Effector CD4-positive, alpha-beta T cell (primary cell): ENCODE data around the gene SORBS1.
"Not testable (repeated sequence)": the region's sequence is repeated elsewhere in the genome, so short reads cannot be mapped to it uniquely, and the experiment has no call there.

Experiments used
- DNase-seq: peaks from one replicate; pipeline ENCODE4 v3.0.0-alpha.2; 2020

The SORBS1 gene

GRCh38 chr10:95482501-95483233 lies 78.5 kb downstream of the SORBS1 start:
- DNase-seq: no peak

DNA sequence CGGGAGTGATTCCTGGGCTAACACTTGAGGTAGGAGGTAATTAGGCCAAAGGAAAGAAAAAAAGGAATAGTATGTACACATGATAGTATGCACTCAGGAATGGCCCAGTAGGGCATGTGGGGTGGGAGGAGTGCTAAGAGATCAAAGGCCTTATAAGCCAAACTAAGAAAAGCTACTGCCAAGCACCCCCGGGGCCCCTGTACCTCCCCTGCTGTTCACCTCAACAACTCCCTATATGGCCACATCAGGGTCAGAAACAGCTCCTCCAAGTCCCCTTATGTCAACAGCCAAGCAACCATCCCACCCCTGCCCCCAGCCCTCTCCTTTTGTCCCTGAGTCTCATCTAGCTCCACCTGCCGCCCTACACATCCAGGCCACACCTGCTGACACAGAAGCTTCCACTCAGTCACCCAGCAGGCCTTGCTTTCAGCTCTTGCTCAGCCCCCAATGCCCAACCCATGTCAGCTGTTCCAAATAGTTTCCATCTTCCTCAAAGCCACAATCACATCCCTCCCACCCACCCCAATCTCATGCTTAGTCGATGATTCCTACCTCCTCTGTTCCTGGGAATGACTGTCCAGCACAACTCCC lies 80.2 kb downstream of the SORBS1 start:
- DNase-seq: no peak

- DNase-seq: no peak
Observed at GRCh38 chr10:95480102-95480900, 80.9 kb downstream of the SORBS1 start.

GRCh38 chr10:95478935-95479334 lies 82.2 kb downstream of the SORBS1 start:
- no peak for DNase-seq

GRCh38 chr10:95478185-95478584 lies 83.0 kb downstream of the SORBS1 start:
- no peak for DNase-seq

DNA sequence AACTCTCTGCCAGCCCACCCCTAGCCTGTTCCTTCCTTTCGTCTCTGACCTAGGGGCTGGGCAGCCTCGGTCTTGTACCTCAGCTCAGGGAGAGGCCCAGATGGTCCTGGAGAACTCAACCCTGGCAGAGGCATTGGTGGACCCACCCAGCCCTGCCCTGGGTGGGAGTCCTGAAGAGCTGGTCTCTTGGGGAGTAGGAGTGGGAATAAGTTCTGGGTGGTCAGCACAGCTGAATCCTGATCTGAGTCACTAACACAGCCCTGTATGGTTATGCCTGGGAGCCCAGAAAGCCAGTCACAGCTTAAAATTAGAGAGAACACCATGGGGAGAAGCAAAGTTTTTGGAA lies 84.0 kb downstream of the SORBS1 start:
- DNase-seq: no peak

- DNase-seq: no peak
Observed at GRCh38 chr10:95476469-95477174, 84.5 kb downstream of the SORBS1 start.

DNA sequence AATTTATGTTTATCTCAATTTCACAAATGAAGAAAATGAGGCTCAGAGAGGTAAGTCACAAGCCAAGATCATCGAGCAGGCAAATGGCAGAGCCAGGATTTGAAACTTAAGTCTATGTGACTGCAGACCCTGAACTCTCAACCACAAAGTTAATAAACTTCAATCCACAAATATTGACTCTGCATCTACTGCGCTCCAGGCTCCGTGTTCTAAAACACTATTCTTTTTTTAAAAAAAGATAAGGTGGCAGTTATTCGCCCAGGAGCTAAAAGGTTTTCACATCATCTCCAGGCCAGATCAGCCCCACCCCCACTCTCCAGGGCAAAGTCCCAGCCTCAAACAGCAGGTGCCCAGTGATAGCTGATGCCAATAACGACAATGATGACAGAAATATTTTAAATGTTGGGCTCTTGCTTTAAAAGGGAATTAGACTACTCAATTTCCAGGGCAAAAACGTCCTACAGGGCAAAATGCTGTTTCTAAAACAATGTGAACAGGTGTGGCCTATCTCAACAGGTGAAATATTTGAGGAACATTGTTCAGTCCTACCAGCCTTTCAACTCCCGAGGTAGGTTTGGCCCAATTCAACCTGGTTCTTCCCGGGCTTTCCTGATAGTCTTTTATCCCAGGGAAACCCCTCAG lies 85.2 kb downstream of the SORBS1 start:
- no peak for DNase-seq

GRCh38 chr10:95475003-95475383 lies 86.2 kb downstream of the SORBS1 start:
- DNase-seq: no peak

- DNase-seq: no peak
Observed at GRCh38 chr10:95474228-95475002, 86.8 kb downstream of the SORBS1 start.

- DNase-seq: no peak
Observed at GRCh38 chr10:95472304-95473088, 88.7 kb downstream of the SORBS1 start.

DNA sequence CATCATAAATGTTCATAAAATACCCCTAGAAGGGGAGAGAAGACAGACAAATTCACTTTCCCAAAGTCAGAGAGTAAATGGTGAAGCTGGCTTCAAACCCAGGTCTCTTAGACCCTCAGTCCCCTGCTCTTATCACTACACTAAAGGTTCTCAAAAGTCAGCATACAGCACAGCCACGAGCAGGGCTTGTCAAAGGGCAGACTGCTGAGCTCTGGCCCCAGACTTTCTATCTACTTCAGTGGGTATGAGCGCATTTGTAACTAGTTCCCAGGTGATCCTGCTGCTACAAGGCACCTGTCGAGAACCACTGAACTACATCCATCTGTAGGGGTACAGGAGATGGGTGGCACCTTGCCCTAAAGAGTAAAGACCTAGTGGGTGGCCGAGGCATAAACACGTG lies 91.5 kb downstream of the SORBS1 start:
- DNase-seq: no peak

DNA sequence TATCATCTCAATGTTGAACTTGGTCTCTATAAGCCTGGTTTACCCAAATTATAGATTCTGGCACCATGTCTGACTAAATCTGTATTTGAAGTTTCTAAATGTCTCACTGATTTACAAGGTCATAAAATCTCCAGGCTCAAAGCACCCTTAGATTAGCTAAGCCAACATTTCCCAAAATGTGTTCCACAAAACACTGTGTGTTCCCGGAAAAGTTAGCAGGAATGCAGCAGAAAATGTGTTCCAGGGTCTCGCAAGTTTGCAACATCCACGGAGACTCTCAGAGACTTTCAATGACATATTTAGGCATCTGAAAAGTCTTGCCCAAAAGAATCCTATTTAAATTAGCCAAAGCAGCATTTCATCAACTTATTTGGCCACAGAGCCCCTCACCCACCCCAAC lies 91.9 kb downstream of the SORBS1 start:
- no peak for DNase-seq

DNA sequence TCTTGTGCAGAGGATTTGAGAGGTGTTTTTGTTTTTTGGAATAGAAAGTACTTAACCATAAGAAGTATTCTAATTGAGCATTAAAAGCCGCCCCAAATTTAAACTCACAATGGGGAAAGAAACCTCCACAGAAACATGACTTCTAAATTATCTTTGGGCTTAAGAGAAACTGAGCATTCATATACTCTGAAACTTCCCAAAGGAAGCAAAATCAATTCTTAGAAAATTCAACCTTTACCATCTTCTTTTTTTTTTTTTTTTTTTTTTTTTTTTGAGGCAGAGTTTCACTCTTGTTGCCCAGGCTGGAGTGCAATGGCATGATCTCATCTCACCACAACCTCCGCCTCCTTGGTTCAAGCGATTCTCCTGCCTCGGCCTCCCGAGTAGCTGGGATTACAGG lies 93.5 kb downstream of the SORBS1 start:
- DNase-seq: not testable (repeated sequence)

GRCh38 chr10:95467162-95467599 lies 94.0 kb downstream of the SORBS1 start:
- DNase-seq: no peak

DNA sequence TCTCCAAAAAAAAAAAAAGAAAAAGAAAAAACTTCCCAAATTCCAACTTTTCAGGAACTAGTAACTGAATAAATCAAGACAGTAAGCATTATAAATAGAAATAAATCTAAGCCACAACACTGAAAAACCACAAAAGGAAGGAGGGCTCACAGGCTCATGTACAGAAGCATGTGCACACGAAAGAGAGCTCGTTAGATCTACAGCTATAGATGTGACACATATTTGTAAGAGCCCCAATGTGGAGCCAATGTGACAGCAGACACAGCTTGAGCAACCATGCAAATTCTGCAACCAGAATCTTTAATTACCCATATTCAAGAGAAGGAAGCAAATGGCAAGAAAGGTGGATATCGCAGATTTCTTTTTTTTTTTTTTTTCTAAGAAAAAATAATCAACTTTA lies 94.7 kb downstream of the SORBS1 start:
- DNase-seq: no peak

DNA sequence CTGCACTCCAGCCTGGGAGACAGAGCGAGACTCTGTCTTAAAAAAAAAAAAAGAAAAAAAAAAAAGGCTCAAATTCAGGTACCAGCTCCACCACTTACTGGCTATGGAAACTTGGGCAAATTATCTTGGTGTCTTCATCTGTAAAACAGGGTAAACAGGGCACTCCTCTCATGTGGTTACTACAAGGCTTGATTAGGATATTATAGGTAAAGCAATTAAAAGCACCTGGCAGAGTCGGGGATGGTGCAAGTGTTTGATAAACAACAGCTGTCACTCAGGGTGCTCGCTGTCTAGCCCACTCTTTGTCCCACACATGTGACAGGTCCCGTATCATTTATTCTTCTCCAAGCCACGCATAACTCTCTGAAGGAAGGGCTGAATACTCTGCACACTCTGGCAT lies 96.9 kb downstream of the SORBS1 start:
- DNase-seq: no peak

DNA sequence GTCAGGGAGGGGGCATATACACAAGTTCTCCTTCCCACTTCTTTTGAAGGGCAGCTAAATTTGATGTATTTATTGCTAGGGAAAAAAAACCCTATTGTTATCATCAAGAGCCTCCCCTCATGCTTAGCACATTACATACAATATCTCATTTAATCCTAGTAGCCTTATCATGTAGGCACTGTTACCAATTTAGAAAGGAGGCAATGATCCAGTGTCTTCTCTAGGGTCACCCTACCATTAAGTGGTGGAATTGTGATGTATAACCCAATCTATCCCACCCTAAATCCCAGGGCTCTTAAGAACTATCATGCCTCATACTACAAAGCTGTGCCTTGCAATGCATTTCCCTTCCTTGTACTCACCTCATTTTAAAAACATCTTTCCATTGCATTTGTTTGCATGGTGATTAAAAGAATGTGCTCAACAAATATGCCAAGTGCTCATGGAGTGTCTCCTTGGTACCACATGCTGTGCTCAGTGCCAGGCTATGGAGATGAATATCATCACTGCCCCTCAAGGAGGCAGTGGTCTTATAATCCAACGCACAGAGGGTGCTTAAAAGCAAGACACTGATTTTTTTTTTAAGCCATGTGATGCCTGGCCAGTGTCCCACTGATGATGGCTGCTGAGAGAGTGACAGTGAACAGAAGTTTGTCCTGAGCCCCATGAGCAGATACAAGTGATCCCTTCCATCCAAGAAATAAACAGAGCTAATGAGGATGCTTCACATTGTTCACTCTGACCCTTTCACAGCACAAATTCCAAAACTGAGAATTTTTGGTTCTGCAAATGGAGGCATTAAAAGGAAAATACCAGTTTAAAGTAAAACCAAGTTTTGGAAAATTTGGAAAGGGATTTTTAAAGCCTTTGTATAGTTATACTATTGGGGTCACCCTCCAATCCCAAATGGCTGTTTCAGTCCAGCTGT lies 98.2 kb downstream of the SORBS1 start:
- DNase-seq: no peak

GRCh38 chr10:95461611-95462010 lies 99.6 kb downstream of the SORBS1 start:
- DNase-seq: no peak

GRCh38 chr10:95459446-95460045 lies 101.6 kb downstream of the SORBS1 start:
- no peak for DNase-seq
